CD4-positive, alpha-beta T cell treated with Interleukin-17A for 4 hours (primary cell): ENCODE results near the gene NPAP1.
"Not testable (repeated sequence)": the region's sequence is repeated elsewhere in the genome, so short reads cannot be mapped to it uniquely, and the experiment has no call there.

Source experiments
- DNase-seq: peaks from one replicate; pipeline ENCODE4 v3.0.0-alpha.2; 2020; ENCODE audit warnings: mixed read lengths

NPAP1 gene, protein sequence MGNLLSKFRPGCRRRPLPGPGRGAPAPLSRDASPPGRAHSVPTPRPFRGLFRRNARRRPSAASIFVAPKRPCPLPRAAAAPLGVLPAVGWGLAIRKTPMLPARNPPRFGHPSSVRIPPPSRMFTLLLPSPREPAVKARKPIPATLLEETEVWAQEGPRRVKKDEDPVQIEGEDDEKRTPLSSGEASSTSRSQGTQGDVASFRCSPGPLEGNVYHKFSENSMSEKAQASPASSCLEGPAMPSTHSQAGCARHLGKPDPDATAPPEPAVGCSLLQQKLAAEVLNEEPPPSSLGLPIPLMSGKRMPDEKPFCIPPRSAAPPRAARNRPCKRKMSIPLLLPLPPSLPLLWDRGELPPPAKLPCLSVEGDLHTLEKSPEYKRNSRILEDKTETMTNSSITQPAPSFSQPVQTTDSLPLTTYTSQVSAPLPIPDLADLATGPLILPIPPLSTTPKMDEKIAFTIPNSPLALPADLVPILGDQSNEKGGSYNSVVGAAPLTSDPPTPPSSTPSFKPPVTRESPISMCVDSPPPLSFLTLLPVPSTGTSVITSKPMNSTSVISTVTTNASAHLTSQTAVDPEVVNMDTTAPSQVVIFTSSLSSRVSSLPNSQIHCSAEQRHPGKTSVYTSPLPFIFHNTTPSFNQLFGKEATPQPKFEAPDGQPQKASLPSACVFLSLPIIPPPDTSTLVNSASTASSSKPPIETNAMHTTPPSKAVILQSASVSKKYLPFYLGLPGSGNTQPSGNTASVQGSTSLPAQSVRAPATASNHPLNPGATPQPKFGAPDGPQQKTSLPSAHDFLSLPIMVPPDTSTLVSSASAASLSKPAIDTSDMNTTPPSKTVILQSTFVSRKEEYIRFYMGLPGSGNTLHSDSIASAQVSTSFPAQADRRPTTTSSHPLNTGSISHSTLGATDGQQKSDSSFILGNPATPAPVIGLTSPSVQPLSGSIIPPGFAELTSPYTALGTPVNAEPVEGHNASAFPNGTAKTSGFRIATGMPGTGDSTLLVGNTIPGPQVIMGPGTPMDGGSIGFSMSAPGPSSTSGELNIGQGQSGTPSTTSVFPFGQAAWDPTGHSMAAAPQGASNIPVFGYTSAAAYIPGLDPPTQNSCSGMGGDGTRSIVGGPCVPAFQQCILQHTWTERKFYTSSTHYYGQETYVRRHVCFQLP

GRCh38 chr15:24675332-24676144 lies at the start of gene NPAP1:
TSS of gene NPAP1 (plus strand) at chr15:24675775. CDS start at chr15:24675868, 93 bp downstream.
- no peak for DNase-seq

DNA sequence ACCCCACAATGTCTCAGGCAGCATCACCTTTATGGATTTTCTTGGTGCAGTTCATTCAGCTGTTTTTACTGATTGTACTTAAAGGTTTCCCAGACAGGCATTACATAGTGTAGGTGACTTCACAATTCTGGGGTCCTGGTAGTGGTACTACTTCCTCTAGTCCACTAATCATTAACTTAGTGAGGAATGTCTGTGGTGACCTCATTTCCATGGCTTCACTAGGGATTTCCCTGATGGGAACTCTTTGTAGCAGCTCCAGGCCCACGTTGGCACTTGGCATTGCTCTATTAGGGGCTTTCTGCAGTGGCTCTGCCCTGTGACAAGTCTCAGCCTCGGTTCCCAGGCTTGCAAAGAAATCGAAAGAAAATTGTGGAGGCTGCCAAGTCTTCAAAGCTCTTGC lies 48.1 kb upstream of the NPAP1 start:
- DNase-seq, result no peak

GRCh38 chr15:24633082-24633481 lies 42.5 kb upstream of the NPAP1 start:
- DNase-seq, result no peak

DNA sequence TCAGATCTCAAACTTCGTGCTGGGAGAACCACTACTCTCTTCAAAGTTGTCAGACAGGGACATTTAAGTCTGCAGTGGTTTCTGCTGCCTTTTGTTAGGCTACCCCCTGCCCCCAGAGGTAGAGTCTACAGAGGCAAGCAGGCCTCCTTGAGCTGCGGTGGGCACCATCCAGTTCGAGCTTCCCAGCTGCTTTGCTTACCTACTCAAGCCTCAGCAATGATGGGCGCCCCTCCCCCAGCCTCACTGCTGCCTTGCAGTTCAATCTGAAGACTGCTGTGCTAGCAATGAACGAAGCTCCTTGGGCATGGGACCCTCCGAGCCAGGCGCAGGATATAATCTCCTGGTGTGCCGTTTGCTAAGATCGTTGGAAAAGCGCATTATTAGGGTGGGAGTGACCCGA lies 36.2 kb upstream of the NPAP1 start:
- not testable (repeated sequence) for DNase-seq

DNA sequence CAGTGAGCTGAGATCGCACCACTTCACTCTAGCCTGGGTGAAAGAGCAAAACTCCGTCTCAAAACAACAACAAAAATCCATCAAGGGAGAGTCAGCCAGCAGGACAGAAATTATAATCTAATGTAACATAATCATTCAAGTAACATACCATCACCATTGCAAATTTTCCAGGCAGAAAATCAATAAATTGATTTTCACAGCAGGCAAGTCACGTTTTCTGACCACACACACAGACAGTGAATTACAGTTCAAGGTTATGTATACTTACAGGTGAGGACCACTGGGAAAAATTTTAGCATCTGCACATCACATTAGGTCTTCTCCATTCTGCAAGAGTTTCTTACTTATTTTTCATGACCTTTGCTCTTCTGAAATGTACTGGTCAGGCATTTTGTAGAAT lies 29.9 kb upstream of the NPAP1 start:
- DNase-seq, result no peak

GRCh38 chr15:24659622-24660021 lies 16.0 kb upstream of the NPAP1 start:
- no peak for DNase-seq

DNA sequence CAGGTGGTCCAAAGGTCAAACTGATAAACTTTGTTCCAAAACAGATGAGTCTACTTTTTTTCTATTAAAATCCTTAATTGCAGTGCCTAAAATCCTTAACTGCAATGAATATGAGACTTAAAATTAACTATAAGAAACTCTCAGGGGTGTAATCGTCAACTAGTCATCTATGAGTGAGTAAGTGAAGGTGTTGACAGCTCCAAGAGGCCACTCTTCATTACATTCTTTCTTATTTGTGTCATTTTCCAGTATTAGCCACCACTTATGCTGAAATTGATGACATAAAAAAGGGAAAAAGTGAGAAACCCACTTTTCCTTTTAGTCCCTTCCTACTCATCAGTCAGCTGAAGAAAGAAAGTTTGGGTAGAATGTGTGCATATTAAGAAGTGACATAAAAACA lies 12.6 kb upstream of the NPAP1 start:
- DNase-seq, result no peak

- DNase-seq, result no peak
Observed at GRCh38 chr15:24676431-24676830, 856 bp downstream of the NPAP1 start.

GRCh38 chr15:24678485-24678884 lies 2.9 kb downstream of the NPAP1 start:
- no peak for DNase-seq

- DNase-seq, result no peak
Observed at GRCh38 chr15:24682002-24682401, 6.4 kb downstream of the NPAP1 start.

GRCh38 chr15:24682905-24683304 lies 7.3 kb downstream of the NPAP1 start:
- DNase-seq, result not testable (repeated sequence)

- DNase-seq, result no peak
Observed at GRCh38 chr15:24683736-24684135, 8.2 kb downstream of the NPAP1 start.

- no peak for DNase-seq
Observed at GRCh38 chr15:24684313-24684712, 8.7 kb downstream of the NPAP1 start.

- DNase-seq, result no peak
Observed at GRCh38 chr15:24696201-24696600, 20.6 kb downstream of the NPAP1 start.

DNA sequence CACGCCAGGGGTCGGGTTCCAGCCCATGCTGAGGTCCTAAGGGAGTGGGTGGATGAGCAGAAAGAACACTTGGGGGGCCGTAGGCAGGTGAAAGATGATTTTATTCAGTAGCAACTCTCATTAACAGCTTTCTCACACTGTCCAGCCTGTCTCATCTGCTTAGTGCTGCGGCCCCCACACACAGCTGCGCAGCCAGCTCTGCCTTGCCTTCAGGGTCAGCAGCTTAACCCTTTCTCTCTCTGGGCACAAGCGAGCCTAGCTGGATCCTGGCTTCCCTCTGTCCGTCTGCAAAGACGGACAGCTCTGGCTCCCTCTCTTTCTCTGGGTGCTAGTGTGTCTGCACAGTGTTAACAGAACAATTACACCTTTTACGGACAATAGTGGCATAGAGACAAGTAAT lies 21.3 kb downstream of the NPAP1 start:
- no peak for DNase-seq

DNA sequence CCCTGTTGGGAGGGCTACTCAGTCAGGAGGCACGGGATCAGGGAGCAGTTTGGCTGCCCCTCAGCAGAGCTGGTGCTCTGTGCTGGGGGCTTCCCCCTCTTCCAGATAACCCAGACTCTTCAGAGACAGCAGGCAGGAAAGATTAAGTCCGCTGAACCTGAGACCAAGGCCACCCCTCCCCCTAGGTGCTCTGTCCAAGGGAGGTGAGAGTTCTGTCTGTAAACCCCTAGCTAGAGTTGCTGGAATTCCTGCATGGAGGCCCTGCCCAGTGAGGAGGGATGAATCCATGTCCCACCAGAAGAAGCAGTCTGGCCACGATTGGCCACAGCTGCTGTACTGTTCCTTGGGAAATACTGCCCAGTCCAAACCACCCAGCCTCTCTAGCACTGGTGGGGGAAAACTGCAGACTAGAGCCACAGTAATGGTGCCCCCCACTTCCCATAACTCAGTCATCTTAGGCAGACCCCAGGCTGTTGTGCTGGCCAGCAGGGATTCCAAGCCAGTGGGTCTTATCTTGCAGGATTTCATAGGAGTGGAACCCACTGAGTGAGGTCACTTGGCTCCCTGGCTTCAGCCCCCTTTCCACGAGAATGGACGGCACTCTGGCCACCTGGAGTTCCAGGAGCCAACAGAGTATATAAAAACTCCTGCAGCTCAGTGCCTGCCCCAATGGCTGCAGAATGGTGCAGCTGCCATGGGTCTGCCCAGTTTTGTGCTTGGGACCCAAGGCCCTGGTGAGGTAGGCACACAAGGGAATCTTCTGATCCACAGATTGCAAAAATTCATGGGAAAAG lies 42.9 kb downstream of the NPAP1 start:
- DNase-seq, result no peak

- no peak for DNase-seq
Observed at GRCh38 chr15:24729760-24730159, 54.2 kb downstream of the NPAP1 start.
